ENCODE data around the gene SNRNP25.

SNRNP25 gene

GRCh38 chr16:77273-77806 is 23.7 kb downstream of the SNRNP25 start:
- in situ Hi-C loops (cut with MboI; ENCODE audit: low sequenced_read_pairs): no loop called here

GRCh38 chr16:77807-78443 is 24.3 kb downstream of the SNRNP25 start, which contains the start of gene MPG:
TSS of gene MPG (plus strand) at chr16:78225. CDS start at chr16:78310, 85 bp downstream.
- in situ Hi-C loops (cut with MboI; ENCODE audit: low sequenced_read_pairs): no loop called here

- in situ Hi-C loops (cut with MboI; ENCODE audit: low sequenced_read_pairs): no loop called here
Observed at GRCh38 chr16:78444-79150, 25.0 kb downstream of the SNRNP25 start.

GRCh38 chr16:79151-80054 is 25.8 kb downstream of the SNRNP25 start:
- in situ Hi-C loops (cut with MboI; ENCODE audit: low sequenced_read_pairs): no loop called here

DNA sequence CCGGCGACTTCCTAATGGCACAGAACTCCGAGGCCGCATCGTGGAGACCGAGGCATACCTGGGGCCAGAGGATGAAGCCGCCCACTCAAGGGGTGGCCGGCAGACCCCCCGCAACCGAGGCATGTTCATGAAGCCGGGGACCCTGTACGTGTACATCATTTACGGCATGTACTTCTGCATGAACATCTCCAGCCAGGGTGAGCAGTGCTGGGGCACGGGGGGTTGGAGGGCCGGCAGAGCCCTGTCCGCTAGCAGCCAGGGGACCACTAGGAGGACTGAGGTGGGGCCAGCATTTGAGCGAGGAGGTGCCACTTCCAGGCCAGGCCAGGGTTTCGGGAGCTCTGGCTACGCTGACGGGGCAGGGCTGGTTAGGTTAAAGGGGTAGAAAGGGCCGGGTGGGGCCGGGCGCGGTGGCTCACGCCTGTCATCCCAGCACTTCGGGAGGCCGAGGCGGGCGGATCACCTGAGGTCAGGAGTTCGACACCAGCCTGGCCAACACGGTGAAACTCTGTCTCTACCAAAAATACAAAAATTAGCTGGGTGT is 29.5 kb downstream of the SNRNP25 start:
- in situ Hi-C loops (cut with MboI; ENCODE audit: low sequenced_read_pairs): no loop called here

- in situ Hi-C loops (cut with MboI; ENCODE audit: low sequenced_read_pairs): no loop called here
Observed at GRCh38 chr16:83781-84615, 30.4 kb downstream of the SNRNP25 start.

- in situ Hi-C loops (cut with MboI; ENCODE audit: low sequenced_read_pairs): no loop called here
Observed at GRCh38 chr16:84718-85406, 31.2 kb downstream of the SNRNP25 start.

- in situ Hi-C loops (cut with MboI; ENCODE audit: low sequenced_read_pairs): no loop called here
Observed at GRCh38 chr16:85407-85782, 31.8 kb downstream of the SNRNP25 start.

- in situ Hi-C loops (cut with MboI; ENCODE audit: low sequenced_read_pairs): no loop called here
Observed at GRCh38 chr16:85865-86264, 32.2 kb downstream of the SNRNP25 start.

DNA sequence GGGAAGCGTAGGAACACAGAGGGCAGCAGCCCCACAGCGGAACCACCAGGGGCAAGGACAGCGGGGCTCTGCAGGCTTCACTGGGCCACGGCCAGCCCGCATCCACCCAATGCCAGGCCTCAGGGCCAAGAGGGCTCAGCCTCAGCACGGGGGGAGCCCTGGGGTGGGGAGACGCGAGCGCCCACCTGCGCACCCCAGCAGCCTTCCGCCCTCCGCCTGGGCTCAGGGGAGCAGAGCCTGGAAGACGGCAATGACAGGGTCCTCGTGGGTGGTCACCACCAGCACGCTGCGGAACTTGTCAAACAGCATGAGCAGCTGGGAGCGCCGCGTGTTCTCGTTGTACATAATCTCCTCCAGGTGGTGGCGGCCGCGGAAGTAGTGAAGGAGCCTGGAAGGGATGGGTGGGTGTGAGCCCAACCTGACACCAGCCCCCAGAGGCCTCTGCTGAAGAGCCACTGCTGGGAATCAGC is 32.9 kb downstream of the SNRNP25 start:
- in situ Hi-C loops (cut with MboI; ENCODE audit: low sequenced_read_pairs): no loop called here

GRCh38 chr16:88613-89012 is 35.0 kb downstream of the SNRNP25 start:
- in situ Hi-C loops (cut with MboI; ENCODE audit: low sequenced_read_pairs): no loop called here

DNA sequence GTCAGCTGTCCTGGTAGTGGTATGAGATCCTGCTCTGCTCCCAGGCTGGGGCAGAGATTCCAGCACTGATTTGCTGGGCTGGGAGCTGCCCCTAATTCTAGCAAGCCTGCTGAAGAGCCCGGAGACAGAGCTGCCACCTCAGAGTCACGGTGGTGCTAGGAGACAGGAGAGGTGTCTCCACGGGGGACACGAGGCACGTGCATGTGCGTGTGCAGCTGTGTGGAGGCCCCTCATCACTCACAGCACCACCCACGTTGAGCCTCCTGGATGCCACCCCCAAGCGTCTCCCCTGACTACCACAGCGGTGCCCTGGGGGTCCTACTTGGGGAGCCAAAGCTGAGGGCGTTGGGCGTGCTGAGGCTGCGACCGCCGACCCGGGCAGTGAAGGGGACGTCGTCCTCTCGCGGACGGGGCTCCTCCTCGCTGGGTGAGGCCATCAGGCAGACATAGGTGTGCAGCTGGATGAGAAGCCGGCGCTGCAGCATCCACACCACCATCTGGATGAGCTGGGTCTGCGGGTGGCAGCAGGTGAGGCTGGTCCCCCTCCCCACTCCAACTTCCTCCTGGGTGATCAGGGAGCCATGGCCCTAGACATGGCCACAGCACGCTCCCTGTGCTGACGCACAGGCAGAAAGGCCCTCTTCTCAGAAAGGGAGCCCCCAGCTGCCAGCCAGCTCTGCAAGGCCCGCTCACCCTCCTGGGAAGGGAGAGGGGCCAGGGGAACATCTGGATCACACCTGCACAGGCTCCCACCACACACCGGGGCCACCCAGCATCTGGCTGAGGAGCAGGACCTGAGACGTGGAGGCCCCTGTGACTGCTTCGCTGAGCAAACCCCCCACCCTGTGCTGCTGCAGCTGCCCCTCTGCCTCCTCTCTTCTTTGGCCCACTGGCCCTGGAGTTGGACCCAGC is 36.0 kb downstream of the SNRNP25 start:
- in situ Hi-C loops (cut with MboI; ENCODE audit: low sequenced_read_pairs): no loop called here

DNA sequence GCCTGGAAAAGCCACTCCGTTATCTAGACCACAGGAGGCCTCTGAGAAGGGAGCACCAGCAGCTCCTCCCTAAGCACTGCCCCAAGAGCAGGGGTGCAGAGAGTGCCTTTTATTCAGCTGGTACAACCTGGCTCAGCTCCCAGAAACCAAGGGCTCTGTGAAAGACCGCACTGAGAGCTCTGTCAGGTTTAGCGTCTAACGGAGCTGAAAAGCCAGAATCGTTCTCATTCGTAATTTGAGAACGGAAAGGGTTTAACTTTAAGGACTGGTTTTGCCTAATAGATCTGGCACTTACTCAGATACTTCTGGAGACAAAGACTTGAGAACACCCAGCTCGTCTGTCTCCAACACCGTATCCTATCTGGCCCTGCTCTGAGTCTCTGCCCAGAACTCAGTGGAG is 37.9 kb downstream of the SNRNP25 start:
- in situ Hi-C loops (cut with MboI; ENCODE audit: low sequenced_read_pairs): no loop called here

DNA sequence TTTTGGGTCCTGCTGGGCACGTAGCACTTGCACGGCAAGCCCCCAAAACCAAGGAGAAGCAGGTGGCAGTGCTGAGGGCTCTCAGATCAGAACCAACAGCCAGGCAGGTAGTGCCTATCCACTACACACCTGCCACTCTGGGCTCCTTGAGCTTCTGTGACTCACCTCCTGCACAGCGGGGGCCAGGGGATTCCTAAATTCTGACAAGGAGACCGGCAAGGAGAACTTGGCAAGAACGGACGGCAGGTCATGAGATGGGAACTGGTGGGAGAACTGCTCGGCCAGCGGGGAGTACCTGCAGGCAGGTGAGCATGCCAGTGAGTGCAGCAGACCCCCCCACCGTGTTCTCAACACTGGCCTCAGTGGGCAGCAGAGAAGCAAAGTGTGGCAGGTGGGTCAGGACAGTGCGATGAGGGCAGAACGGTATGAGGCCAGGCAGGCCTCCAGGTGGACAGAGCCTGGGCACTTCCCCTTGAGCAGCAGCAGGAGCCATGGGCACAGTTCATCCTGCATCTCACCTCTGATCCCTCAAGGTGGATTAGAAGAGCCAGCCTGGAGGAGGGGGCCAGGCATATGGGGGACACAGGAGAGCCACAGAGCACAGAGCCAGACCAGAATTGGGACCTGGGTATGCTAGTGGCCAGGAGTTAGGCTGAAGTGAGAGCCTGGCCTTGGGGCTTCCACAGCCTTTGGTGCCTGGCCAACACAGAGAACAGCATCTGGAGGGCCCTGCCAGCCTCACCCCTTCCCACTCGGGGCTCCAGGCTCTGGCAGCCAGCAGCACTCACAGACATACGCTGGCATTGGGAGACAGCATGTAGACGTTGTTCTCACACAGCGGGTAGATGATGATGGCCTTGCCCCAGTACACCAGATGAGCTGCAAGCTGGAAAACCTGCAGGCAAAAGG is 39.1 kb downstream of the SNRNP25 start:
- in situ Hi-C loops (cut with MboI; ENCODE audit: low sequenced_read_pairs): no loop called here

DNA sequence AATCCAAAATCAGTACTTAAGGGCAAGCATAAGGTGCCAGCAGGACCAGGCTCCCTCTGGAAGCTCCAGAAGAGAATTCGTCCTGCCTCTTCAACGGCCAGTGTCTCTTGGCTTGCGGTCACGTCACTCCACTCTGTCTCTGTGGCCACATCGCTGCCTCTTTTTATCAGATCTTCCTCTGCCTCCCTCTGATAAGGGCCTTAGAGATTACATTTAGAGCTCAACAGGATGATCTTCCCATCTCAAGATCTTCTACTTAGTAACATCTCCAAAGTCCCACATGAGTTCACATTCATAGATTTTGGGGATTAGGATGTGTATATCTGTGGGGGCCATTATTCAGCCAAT is 41.3 kb downstream of the SNRNP25 start:
- in situ Hi-C loops (cut with MboI; ENCODE audit: low sequenced_read_pairs): no loop called here

GRCh38 chr16:96935-97381 is 43.3 kb downstream of the SNRNP25 start:
- in situ Hi-C loops (cut with MboI; ENCODE audit: low sequenced_read_pairs): no loop called here

GRCh38 chr16:97822-98221 is 44.2 kb downstream of the SNRNP25 start:
- in situ Hi-C loops (cut with MboI; ENCODE audit: low sequenced_read_pairs): no loop called here

All from HL-60/S4 treated with retinoic acid at 250 ng/mL for 4 days and 3 days (cell line).